Epithelial cell of esophagus (primary cell): ENCODE results near the gene SYT15.
"Not testable (repeated sequence)": the region's sequence is repeated elsewhere in the genome, so short reads cannot be mapped to it uniquely, and the experiment has no call there.

Experiments
- DNase-seq: peaks from one replicate; pipeline ENCODE4 v3.0.0; 2010; ENCODE audit warnings: low read depth
- H3K4me3 ChIP-seq: 2 replicates; pipeline ENCODE4 v1.5.1; 2011; ENCODE audit warnings: mild to moderate bottlenecking, low read length, control low read depth
- TF ChIP-seq, protein P1 (sequence below): IDR thresholded peaks from 2 replicates; pipeline ENCODE4 v1.5.1; 2011; ENCODE audit warnings: low read depth, mild to moderate bottlenecking, low read length, control low read depth, inconsistent platforms; ENCODE audit not compliant: insufficient read depth; ENCODE audit errors: missing control alignments

The SYT15 gene

DNA sequence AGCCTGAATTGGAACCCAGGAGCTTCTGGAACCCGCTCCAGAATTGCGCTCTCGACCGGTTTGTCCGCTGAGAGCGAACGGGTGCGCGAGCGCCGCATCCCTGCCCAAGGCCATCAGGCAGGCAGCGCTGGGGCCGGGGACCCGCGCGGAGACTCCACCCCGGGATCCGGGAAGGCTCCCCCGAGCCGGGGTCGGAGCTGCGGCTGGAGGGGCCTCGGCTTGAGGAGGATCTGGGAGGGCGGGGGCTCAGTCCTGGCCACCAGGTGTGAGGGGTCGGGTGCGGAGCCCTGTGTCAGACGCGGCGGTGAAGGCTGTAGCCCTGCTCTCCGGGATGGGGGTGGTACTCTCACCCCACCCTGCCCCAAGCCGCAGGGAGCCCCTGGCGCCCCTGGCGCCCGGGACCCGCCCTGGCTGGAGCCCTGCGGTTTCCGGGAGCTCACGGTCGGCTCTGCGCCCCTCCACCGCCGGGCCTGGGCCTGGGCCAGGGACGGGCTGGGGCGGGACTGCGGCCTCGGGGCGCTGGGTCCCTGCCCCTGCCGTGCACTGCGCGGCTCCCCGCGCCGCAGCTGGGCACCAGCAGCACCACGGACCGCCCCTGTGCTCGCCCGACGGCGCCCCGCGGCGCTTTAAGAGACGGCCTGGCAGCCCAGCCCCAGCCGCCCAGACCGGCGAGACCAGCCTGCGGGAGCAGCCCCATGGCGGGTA lies at the start of gene SYT15:
Gene SYT15 (plus strand): TSS at position 655 of the 705 bp plus-strand sequence. CDS start 41 bp downstream, at position 696.
- H3K4me3 ChIP-seq: not testable (repeated sequence)

GRCh38 chr10:46529742-46530141 lies 49.2 kb upstream of the SYT15 start:
- DNase-seq, H3K4me3 ChIP-seq: not testable (repeated sequence)

More for the DNA sequence above, at the start of gene SYT15:
- DNase-seq: not testable (repeated sequence)

GRCh38 chr10:46530249-46531186 lies 48.4 kb upstream of the SYT15 start:
- DNase-seq: no peak
- TF ChIP-seq, protein P1, sequence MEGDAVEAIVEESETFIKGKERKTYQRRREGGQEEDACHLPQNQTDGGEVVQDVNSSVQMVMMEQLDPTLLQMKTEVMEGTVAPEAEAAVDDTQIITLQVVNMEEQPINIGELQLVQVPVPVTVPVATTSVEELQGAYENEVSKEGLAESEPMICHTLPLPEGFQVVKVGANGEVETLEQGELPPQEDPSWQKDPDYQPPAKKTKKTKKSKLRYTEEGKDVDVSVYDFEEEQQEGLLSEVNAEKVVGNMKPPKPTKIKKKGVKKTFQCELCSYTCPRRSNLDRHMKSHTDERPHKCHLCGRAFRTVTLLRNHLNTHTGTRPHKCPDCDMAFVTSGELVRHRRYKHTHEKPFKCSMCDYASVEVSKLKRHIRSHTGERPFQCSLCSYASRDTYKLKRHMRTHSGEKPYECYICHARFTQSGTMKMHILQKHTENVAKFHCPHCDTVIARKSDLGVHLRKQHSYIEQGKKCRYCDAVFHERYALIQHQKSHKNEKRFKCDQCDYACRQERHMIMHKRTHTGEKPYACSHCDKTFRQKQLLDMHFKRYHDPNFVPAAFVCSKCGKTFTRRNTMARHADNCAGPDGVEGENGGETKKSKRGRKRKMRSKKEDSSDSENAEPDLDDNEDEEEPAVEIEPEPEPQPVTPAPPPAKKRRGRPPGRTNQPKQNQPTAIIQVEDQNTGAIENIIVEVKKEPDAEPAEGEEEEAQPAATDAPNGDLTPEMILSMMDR: no peak
- no peak overlapping the region for H3K4me3 ChIP-seq

- DNase-seq, H3K4me3 ChIP-seq: not testable (repeated sequence)
These were observed 46.7 kb upstream of the SYT15 start for GRCh38 chr10:46532256-46532655.

GRCh38 chr10:46534828-46535524 lies 44.0 kb upstream of the SYT15 start:
- TF ChIP-seq, protein P1: no peak
- no peak for DNase-seq
- H3K4me3 ChIP-seq: no peak overlapping the region

GRCh38 chr10:46536171-46536570 lies 42.8 kb upstream of the SYT15 start:
- TF ChIP-seq, protein P1: no peak
- DNase-seq: no peak
- H3K4me3 ChIP-seq: no peak overlapping the region

GRCh38 chr10:46536781-46537180 lies 42.1 kb upstream of the SYT15 start:
- TF ChIP-seq, protein P1: no peak
- no peak for DNase-seq
- no peak overlapping the region for H3K4me3 ChIP-seq

- no peak for DNase-seq
These were observed 41.6 kb upstream of the SYT15 start for GRCh38 chr10:46537309-46537708.

More at GRCh38 chr10:46537309-46537708, 41.6 kb upstream of the SYT15 start:
- no peak overlapping the region for H3K4me3 ChIP-seq
- TF ChIP-seq, protein P1: no peak
